Measurements from ENCODE around the gene ST7. TPM values are rescaled to one million over a fixed set of nuclear protein-coding genes. Genes with fewer than 3 reads are reported as not detected.

Gene ST7
- total RNA-seq, 1 experiment from 2014 or later: 19.6 TPM

- in situ Hi-C loops (cut with HindIII; ENCODE audit: low pct_unique_long_range_greater_than_20kb, low sequenced_read_pairs) (no loop called here), intact Hi-C loops (cut with micrococcal nuclease; ENCODE audit: unreplicated experiment) (no loop called here)
- no TSS peak for BruUV-seq (replicated peaks)
- Histone ChIP-seq H3K9me3 (ENCODE audit: control insufficient read depth, insufficient read depth, low read depth, low read length) (no peaks in the 10 kb centered on the region), H3K36me3 (ENCODE audit: control insufficient read depth, insufficient read depth, low read length) (no peaks in the 10 kb centered on the region), H3K27ac (ENCODE audit: low read length) (no peak overlapping the region), H3K27me3 (ENCODE audit: control insufficient read depth, insufficient read depth, low read length) (no peaks in the 10 kb centered on the region), H3K4me3 (ENCODE audit: low read depth in 2 of 2, low read length in 2 of 2) (no peak overlapping the region), H3K4me1 (ENCODE audit: control insufficient read depth, insufficient read depth, low read length) (no peaks in the 10 kb centered on the region)
- ATAC-seq: no peak
- no peak for DNase-seq (ENCODE audit: low read depth, low spot score)
- ChIA-PET POLR2A (interaction anchor here (0.7 kb wide), 1 partner anchor 163 kb away, joined by 4 read pairs; no protein-coding TSS in a partner anchor), CTCF (no interaction called here)
- TF ChIP-seq CTCF (IDR thresholded peaks at IDR 0.05) (no peak), SIN3A (IDR thresholded peaks at IDR 0.05; ENCODE audit: borderline replicate concordance, insufficient read depth, low read depth, low read length) (no peak), POLR2AphosphoS5 (IDR thresholded peaks at IDR 0.05; ENCODE audit: low read depth, low read length) (no peak), TCF7L2 (IDR thresholded peaks at IDR 0.05; ENCODE audit: low read depth, low read length) (no peak)
- TF ChIP-seq, protein P1, sequence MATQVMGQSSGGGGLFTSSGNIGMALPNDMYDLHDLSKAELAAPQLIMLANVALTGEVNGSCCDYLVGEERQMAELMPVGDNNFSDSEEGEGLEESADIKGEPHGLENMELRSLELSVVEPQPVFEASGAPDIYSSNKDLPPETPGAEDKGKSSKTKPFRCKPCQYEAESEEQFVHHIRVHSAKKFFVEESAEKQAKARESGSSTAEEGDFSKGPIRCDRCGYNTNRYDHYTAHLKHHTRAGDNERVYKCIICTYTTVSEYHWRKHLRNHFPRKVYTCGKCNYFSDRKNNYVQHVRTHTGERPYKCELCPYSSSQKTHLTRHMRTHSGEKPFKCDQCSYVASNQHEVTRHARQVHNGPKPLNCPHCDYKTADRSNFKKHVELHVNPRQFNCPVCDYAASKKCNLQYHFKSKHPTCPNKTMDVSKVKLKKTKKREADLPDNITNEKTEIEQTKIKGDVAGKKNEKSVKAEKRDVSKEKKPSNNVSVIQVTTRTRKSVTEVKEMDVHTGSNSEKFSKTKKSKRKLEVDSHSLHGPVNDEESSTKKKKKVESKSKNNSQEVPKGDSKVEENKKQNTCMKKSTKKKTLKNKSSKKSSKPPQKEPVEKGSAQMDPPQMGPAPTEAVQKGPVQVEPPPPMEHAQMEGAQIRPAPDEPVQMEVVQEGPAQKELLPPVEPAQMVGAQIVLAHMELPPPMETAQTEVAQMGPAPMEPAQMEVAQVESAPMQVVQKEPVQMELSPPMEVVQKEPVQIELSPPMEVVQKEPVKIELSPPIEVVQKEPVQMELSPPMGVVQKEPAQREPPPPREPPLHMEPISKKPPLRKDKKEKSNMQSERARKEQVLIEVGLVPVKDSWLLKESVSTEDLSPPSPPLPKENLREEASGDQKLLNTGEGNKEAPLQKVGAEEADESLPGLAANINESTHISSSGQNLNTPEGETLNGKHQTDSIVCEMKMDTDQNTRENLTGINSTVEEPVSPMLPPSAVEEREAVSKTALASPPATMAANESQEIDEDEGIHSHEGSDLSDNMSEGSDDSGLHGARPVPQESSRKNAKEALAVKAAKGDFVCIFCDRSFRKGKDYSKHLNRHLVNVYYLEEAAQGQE (IDR thresholded peaks at IDR 0.05; ENCODE audit: insufficient read depth in 1 of 2, low read depth in 2 of 2, low read length in 1 of 2): no peak
Measured at GRCh38 chr7:116966601-116967000, 13.3 kb downstream of the ST7 start.

GRCh38 chr7:116967254-116967922 is 14.1 kb downstream of the ST7 start:
- in situ Hi-C loops (cut with HindIII; ENCODE audit: low pct_unique_long_range_greater_than_20kb, low sequenced_read_pairs) (no loop called here), intact Hi-C loops (cut with micrococcal nuclease; ENCODE audit: unreplicated experiment) (no loop called here)
- ChIA-PET POLR2A (no interaction called here), CTCF (interaction anchor here (0.6 kb wide), 1 partner anchor 834 kb away, joined by 3 read pairs; no protein-coding TSS in a partner anchor)
- Histone ChIP-seq H3K27me3 (ENCODE audit: control insufficient read depth, insufficient read depth, low read length) (no peaks in the 10 kb centered on the region), H3K36me3 (ENCODE audit: control insufficient read depth, insufficient read depth, low read length) (no peaks in the 10 kb centered on the region), H3K4me3 (ENCODE audit: low read depth in 2 of 2, low read length in 2 of 2) (no peak overlapping the region), H3K27ac (ENCODE audit: low read length) (no peak overlapping the region), H3K4me1 (ENCODE audit: control insufficient read depth, insufficient read depth, low read length) (no peaks in the 10 kb centered on the region), H3K9me3 (ENCODE audit: control insufficient read depth, insufficient read depth, low read depth, low read length) (no peaks in the 10 kb centered on the region)
- ATAC-seq (no peak), DNase-seq (ENCODE audit: low read depth, low spot score) (no peak)
- BruUV-seq (replicated peaks): no TSS peak
- TF ChIP-seq SIN3A (IDR thresholded peaks at IDR 0.05; ENCODE audit: borderline replicate concordance, insufficient read depth, low read depth, low read length) (no peak), CTCF (IDR thresholded peaks at IDR 0.05) (no peak), TCF7L2 (IDR thresholded peaks at IDR 0.05; ENCODE audit: low read depth, low read length) (no peak), POLR2AphosphoS5 (IDR thresholded peaks at IDR 0.05; ENCODE audit: low read depth, low read length) (no peak)
- TF ChIP-seq, protein P1 (IDR thresholded peaks at IDR 0.05; ENCODE audit: insufficient read depth in 1 of 2, low read depth in 2 of 2, low read length in 1 of 2): no peak

Data from Panc1 (cell line).